ENCODE results near the gene FILIP1.

The FILIP1 gene, protein sequence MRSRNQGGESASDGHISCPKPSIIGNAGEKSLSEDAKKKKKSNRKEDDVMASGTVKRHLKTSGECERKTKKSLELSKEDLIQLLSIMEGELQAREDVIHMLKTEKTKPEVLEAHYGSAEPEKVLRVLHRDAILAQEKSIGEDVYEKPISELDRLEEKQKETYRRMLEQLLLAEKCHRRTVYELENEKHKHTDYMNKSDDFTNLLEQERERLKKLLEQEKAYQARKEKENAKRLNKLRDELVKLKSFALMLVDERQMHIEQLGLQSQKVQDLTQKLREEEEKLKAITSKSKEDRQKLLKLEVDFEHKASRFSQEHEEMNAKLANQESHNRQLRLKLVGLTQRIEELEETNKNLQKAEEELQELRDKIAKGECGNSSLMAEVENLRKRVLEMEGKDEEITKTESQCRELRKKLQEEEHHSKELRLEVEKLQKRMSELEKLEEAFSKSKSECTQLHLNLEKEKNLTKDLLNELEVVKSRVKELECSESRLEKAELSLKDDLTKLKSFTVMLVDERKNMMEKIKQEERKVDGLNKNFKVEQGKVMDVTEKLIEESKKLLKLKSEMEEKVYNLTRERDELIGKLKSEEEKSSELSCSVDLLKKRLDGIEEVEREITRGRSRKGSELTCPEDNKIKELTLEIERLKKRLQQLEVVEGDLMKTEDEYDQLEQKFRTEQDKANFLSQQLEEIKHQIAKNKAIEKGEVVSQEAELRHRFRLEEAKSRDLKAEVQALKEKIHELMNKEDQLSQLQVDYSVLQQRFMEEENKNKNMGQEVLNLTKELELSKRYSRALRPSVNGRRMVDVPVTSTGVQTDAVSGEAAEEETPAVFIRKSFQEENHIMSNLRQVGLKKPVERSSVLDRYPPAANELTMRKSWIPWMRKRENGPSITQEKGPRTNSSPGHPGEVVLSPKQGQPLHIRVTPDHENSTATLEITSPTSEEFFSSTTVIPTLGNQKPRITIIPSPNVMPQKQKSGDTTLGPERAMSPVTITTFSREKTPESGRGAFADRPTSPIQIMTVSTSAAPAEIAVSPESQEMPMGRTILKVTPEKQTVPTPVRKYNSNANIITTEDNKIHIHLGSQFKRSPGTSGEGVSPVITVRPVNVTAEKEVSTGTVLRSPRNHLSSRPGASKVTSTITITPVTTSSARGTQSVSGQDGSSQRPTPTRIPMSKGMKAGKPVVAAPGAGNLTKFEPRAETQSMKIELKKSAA (N-terminal part only)

DNA sequence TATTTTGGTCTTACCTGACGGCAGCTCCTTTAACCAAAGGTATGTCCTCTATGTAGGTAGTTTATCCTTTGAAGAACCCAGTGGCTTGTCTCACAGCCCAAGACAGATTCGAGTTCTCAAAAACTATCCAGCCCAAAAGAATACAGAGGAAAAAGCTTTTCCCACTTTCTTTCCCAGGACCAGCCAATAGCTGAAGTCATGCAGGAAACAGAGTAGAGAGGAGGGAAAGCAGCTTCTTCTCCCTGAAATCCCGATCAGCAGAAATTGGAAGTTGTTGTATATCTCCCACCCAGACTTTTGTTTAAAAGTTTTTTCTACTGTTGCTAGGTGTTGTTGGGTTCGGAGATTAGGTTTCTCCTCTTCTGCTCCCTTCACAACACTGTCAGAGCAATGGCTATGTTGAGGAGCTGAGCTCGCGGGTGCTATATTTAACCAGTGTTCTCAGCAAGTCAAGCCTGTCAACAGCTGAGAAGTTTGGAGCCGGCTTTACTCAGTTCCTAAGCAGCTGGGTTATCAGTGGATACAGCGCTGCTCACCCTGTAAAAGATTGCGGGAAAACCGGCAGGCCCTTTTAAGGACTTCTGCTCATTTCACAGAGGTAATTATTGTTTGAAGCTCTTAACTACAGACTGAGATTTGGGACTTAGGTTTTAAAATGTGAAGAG, at the start of gene FILIP1:
Gene FILIP1, minus strand, starts transcription at position 401 of the 665 bp plus-strand sequence. CDS start 78,828 bp downstream, outside the sequence.
- DNase-seq: no peak

DNA sequence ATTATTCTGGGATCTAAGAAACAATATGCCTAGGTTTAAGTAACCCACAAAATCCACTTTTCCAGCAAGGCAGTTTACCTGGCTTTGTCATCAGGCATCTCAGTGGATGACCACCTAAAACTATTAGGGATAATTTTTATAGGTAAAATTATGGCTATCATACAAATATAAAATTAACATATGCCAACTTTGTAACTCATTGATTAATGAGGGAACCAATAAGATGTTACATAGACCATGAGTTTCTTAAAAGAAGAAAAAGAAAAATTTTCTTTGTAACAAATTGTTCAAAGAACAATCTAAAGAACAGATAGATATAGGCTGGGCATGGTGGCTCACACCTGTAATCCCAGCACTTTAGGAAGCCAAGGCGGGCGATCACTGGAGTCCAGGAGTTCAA, 49.7 kb upstream of the FILIP1 start:
- DNase-seq: no peak

GRCh38 chr6:75539136-75539535, 45.5 kb upstream of the FILIP1 start:
- DNase-seq: no peak

DNA sequence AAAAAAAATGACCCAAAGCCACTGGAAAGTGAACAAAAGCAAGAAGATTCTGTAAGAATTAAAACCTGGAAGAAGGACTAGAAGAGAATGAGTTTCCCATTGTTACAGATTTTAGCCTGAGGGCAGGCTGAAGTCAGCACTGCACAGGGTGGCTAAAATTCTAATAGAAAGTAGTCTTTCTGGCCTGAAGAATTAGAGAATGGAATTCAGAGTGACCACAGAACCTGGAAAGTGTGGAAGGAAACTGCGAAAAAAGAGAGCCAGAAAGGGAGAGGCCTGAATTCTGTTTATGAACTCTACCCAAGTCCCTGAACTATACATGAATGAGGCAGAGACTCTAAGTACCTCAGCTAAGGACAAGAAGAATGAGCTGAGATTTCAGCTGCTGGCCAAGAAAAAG, 38.9 kb upstream of the FILIP1 start:
- no peak for DNase-seq

- DNase-seq: no peak
These were observed 37.6 kb upstream of the FILIP1 start for GRCh38 chr6:75531174-75531573.

- no peak for DNase-seq
These were observed 37.1 kb upstream of the FILIP1 start for GRCh38 chr6:75530696-75531095.

DNA sequence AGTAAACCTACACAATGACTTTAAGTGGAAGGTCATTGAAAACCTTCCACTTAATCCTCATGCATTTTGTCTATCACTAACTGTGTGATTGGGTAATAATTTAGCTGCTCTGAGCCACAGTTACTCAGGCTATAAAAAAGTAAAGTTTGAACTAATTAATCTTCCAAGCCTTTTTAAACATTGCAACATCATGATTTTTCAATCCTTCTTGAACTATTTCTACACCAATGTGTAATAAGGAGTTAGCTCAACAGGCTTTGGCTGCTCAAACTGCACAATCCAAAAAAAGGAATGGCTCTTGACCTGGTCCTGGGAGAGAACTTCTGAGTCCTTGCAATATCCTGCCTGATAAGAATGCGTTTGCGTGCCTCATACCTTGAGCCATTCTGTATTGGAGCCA, 34.8 kb upstream of the FILIP1 start:
- no peak for DNase-seq

GRCh38 chr6:75526502-75527127, 33.0 kb upstream of the FILIP1 start:
- DNase-seq: peak; percentile 86

DNA sequence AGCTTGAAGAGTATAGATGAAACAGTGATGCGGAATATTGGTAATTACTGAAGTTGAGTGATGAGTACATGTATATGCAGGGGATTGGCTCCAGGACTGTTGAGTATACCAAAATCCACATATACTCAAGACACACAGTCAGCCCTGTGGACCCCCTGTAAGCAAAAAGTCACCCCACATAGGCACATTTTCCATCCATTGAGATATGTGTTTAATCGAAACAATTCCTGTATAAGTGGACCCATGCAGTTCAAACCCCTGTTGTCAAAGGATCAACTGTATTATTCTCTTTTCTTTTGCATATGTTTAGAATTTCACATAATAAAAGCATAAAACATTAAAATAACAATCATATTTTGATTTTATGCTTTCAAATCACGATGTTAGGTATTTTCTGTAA, 32.1 kb upstream of the FILIP1 start:
- no peak for DNase-seq

DNA sequence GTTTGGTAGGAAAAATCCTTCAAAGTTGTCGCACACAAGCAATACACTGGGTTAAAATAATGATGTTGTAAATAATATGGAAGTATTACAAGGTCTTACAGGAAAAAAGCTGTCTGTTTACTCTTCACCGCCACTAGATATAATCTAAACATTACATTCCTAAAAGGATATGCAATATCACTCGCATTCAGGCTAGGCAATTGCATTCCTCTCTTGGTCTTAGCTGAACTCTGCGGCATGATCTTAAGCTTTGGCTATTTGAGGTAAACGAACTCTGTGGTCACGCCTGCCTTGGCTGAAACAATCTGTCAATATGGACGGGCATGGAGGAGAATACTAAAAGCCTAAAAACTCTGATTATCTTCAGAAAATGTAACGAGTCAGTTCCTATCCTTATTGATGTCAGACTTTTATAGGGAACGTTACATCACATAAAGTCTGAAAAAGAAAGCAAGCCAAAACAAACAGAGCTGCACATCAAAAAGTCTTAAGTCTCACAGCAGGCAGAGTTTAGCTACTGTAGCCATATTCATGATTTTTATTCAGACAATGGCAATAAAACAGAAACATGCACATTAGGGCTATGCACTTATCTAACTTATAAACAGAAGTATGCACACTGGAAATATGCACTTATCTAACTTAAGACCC, 30.8 kb upstream of the FILIP1 start:
- no peak for DNase-seq

DNA sequence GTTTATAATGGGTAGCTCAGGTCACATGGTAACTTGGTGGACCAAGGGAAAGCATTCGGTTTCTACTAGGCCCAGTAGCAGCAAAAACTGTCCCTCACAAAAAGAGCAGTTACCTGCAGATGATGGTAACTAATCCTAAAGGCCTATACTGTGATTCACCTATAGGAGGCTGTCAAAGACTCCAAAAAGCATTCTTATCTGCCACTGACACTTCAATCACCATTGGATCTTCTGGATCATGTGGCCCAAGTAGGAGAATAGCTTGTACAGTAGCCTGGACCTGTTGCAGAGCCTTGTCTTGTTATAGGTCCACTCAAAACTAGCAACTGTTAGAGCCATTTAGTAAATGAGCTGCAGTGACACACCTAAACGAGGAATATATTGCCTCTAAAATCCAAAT, 23.2 kb upstream of the FILIP1 start:
- DNase-seq: no peak

GRCh38 chr6:75512591-75512990, 19.0 kb upstream of the FILIP1 start:
- no peak for DNase-seq

GRCh38 chr6:75505424-75505823, 11.8 kb upstream of the FILIP1 start:
- DNase-seq: no peak

GRCh38 chr6:75504465-75505222, 11.0 kb upstream of the FILIP1 start:
- DNase-seq: no peak

DNA sequence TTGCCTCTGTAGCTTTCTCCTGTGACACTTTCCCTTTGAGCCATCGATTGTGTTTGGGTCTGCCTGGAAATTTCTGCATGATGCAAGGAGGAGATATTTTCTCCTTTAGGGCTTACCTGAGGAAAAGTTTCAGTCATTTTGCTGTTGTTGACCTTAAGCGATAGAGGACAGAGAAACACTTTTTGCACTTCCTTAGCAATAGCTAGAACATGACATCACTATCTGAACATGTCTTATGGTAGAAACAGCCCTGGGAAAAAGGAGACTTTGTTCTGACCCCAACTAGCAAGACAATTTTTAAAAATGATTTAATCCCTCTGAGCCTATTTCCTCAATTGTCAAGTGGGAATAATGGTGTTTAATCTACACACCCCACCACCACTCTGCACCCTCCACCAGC, 9.7 kb upstream of the FILIP1 start:
- DNase-seq: no peak

GRCh38 chr6:75502884-75503283, 9.3 kb upstream of the FILIP1 start:
- DNase-seq: no peak

DNA sequence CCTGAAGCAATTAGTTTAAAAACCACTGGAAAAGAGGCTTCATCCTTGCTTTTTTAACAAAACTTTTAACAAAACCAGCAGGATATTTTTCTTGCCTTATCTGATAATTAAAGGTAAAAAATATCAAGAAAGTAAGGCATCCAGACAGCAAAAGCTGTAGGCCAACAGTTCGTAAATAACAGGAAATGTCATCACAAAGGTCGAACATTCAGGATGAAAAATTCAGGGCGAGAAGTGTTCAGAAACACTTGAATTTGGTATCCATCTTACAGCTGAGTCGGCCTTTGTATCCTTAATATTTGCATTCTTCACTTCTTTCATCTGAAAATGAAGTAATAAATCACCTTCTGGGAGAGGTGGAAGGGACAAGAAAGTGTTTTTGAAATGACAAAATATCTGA, 8.2 kb upstream of the FILIP1 start:
- DNase-seq: no peak

GRCh38 chr6:75499640-75500039, 6.0 kb upstream of the FILIP1 start:
- DNase-seq: no peak

GRCh38 chr6:75498862-75499261, 5.3 kb upstream of the FILIP1 start:
- DNase-seq: no peak

DNA sequence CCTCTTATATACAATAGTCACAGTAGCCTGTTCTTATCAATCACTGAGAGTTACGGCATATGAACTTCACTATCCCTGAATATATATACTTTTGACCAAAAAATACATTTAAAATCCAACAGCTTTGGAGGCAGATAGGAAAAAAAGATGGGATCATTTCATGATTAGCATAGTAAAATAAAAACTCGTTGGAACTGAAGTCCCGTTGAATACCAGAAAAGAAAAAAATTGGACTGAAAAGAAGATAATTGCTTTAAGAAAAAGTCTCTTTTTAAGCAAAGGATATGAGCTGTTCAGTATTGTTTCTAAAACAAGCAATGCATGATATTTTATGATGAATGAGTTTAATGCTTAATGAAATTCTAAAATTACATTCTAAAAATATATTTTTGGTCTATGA, 4.4 kb upstream of the FILIP1 start:
- DNase-seq: no peak

- DNase-seq: no peak
These were observed 1.4 kb upstream of the FILIP1 start for GRCh38 chr6:75495011-75495410.

Data from hematopoietic multipotent progenitor cell treated with erythropoietin and hydrocortisone succinate and interleukin-3 and kit ligand, for 6 days (in vitro differentiated cells).